MV-4-11 (cell line): ENCODE results near the gene WDR6.
A peak's percentile ranks its signal among the peaks of the same experiment; 100 is the strongest.

Source experiments
- DNase-seq: peaks from one replicate; lab custom pipeline; 2025; lab: John Stamatoyannopoulos, UW

Gene WDR6, protein sequence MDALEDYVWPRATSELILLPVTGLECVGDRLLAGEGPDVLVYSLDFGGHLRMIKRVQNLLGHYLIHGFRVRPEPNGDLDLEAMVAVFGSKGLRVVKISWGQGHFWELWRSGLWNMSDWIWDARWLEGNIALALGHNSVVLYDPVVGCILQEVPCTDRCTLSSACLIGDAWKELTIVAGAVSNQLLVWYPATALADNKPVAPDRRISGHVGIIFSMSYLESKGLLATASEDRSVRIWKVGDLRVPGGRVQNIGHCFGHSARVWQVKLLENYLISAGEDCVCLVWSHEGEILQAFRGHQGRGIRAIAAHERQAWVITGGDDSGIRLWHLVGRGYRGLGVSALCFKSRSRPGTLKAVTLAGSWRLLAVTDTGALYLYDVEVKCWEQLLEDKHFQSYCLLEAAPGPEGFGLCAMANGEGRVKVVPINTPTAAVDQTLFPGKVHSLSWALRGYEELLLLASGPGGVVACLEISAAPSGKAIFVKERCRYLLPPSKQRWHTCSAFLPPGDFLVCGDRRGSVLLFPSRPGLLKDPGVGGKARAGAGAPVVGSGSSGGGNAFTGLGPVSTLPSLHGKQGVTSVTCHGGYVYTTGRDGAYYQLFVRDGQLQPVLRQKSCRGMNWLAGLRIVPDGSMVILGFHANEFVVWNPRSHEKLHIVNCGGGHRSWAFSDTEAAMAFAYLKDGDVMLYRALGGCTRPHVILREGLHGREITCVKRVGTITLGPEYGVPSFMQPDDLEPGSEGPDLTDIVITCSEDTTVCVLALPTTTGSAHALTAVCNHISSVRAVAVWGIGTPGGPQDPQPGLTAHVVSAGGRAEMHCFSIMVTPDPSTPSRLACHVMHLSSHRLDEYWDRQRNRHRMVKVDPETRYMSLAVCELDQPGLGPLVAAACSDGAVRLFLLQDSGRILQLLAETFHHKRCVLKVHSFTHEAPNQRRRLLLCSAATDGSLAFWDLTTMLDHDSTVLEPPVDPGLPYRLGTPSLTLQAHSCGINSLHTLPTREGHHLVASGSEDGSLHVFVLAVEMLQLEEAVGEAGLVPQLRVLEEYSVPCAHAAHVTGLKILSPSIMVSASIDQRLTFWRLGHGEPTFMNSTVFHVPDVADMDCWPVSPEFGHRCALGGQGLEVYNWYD

DNA sequence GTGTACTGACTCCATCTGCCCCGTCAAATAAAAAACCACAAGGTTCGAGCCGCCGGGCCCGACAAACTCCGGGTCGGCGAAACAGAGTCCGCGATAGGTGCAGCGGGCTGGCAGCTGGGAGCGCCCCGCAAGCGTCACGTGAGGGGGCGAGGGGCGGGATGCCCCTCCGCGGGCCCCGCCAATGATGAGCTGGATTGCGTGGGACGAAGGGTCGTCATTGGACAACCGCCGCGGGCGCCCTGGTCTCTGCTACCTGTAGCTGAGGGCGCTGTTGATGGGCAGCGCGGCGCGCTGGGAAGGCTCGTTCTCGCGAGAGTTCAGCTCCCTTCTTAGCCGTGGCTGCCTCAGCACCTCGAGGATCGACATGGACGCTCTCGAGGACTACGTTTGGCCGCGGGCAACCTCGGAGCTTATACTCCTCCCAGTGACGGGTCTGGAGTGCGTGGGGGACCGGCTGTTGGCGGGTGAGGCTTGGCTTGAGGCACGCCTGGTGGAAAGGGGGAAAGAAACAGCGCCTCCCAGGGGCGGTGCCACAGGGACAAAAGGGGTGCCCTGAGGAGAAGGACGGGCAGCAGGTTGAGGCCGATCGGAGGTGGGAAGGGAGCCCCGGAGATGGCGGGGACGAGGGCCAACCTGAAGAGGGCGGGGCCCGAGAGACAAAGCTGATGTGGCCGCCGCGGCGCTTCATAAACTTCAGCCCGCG, at the start of gene WDR6:
TSS of gene WDR6 (plus strand) at position 324 of the 703 bp plus-strand sequence. CDS start at position 365, 41 bp downstream.
- DNase-seq: peak; percentile 97

- peak; percentile 57 for DNase-seq
These were observed 46.3 kb upstream of the WDR6 start for GRCh38 chr3:48960841-48961413.

DNA sequence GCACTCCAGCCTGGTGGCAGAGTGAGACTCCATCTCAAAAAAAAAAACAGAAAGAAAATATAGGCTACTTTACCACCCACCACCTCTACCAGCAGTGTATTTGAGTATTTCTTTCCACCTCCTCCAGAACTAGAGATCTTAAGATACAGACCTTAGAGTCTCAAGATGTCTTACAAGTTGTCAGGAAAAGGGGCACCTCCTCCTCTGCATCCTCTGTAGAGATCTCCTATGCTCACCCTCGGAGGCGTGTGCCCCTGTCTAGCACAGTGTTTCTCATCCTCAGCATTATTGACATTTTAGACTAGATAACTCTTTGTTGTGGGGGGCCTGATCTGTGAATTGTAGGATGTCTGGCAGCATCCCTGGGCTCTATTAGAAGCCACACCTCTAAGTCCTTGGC, 44.9 kb upstream of the WDR6 start:
- no peak for DNase-seq

DNA sequence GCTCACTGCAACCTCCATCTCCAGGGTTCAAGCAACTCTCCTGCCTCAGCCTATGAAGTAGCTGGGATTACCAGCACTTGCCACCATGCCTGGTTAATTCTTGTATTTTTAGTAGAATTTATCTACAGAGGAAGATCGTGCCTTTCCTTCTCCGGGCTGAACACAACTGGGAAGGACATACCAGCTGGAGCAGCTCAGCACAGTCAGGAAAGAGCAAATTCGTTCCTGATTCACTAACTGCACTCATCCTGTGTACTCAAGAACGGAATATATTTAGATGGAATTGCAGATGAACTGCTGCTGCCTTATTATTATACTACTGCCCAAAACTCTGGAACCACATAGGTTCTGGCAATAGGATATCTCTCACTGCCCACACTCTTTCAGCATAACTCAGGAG, 44.3 kb upstream of the WDR6 start:
- no peak for DNase-seq

DNA sequence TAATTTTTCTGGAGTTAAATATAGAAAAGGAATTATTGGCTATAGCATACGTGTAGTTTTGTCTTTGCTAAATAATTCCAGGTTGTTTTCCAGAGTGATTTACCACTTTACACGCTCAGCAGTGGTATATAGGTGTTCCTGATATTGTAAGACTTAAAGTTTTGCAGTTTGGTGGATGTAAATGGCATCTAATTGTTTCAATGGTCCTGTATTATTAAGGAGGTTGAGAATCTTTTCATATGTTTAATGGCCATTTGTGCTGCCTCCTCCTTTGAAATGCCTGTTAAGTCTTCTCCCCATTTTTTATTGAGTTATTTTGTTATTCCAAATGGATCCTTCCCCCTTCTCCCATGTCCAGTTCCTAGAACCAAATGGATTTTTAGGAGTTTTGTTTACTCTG, 43.6 kb upstream of the WDR6 start:
- no peak for DNase-seq

GRCh38 chr3:48966367-48966766, 40.8 kb upstream of the WDR6 start:
- peak; percentile 49 for DNase-seq

GRCh38 chr3:48966876-48967361, 40.3 kb upstream of the WDR6 start:
- no peak for DNase-seq

DNA sequence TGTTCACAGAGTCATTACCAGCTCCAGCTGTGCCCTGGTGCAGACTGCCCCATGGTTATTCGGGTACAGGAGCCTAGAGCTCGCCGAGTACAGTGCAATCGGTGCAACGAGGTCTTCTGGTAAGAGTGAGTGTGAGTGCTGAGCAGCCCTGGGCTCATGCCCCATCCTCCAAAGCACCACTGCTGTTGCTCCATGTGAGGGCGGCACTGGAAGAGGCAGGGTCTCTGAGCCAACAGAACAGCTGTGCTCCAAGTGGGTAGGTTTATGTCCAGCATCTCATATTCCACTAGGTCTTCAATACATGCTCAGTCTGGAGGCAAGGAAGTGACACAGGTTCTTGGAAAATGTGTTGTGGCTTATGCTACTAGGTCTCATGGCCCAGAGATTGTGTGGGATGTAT, 36.6 kb upstream of the WDR6 start:
- DNase-seq: no peak

DNA sequence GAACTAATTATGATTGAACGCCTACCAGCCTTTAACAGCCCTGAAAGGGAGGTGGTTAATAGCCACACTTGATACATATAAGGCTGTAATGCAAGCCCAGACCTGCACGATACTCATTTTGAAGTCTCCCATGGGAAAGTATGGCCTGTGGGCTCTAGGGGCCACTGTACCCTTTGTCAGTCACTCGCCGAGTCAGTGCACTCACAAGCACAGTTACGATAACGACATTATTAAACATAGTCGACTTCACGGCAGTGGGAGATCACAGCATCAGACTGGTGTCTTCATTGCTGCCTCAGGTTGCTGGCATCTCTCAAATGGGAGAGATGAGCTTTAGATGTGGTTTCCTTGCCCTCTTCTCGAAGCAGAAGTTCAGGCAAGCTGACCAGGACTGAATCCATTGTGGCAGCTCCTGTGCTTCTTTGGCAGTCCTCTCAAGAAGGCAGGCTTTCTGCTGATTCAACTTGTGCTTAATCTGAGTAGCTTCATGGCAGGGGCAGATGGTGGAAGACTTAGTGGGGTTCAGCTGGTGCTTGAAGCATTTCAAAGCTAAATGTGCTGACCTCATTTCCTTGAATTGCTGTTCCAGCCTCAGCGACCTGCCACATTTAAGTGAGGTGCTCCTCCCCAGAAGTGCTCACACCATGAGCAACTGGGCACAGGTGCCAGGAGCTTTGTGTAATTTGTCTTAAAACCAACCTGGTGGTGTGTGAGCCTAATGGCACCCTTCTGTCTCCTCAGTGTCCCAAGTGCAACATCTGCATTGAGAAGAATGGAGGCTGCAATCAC, 32.9 kb upstream of the WDR6 start:
- DNase-seq: no peak

DNA sequence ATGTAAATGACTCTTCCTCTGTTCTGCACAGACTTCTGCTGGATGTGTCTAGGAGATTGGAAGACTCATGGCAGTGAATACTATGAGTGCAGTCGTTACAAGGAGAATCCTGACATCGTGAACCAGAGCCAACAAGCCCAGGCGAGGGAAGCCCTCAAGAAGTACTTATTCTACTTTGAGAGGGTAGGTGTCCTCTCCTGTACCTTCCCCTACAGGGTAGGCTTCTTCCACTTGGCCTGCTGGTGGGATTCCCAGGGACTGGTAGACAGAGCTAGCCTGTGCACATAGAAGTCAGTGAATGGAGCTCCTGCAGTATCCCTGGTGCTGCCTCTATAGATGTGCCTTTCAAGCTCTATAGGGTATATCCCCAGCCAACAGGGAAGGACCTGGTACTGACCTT, 27.7 kb upstream of the WDR6 start:
- no peak for DNase-seq

- DNase-seq: no peak
These were observed 26.9 kb upstream of the WDR6 start for GRCh38 chr3:48980295-48980694.

GRCh38 chr3:48982016-48982415, 25.2 kb upstream of the WDR6 start:
- DNase-seq: no peak

DNA sequence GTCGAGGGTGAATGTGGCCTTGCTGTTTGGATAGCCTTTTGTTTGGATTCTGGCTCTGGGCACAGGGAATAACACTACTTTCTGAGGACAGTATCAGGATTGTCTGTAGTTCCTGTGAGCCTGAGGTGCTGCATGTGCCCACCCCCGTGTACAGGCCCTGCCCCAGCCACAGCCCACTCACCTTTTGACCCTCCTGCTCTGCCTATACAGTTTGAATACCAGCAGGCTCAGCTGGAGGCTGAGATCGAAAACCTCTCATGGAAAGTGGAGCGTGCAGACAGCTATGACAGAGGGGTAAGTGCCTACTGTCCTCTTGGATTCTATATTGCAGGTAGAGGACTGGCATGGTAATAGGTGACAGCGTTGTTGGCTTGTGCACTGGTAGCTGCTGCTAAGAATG, 24.5 kb upstream of the WDR6 start:
- no peak for DNase-seq

- no peak for DNase-seq
These were observed 24.1 kb upstream of the WDR6 start for GRCh38 chr3:48983096-48983495.

DNA sequence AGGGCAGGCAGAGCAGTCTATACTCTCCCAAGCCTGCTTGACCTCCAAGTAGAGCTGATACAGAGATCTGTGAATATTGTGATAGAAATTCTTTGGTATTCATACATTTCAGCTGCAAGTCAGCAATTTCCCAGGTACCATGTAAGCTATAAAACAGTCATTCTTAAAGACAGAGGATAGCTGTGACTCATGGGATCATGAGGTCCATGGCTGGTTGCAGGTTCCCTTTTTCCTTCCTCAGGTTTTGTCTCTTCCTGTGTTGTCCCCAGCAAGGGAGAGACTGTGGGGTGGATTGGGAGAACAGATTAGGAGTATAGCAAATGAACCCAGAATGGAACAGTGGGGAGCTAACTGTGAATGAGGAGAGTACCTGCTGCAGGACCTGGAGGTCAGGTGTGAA, 22.5 kb upstream of the WDR6 start:
- peak; percentile 19 for DNase-seq

DNA sequence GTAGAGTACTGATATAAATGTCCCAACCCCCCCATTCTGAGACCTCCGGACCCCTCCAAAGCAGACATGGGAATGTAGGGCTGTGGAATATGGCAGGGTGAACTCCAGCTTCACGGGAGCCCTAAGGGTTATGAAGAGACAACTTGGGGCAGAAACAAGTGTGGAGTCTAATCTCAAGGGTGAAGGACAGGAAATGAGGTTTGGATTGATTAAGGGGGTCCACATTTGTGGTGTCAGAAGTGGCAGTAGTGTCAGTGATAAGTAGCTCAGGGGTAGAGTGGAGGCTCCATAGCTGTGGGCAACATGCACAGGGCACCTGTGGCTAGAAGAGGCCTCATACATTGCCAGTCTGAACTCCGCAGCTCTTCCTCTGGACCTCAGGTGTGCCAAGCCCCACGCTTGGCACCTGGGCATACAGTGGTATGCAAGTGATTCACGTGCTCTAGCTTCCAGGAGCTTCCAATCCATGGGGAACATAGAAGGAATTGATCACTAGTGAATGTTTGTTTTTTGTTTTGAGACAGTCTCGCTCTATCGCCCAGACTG, 21.3 kb upstream of the WDR6 start:
- no peak for DNase-seq

GRCh38 chr3:48989126-48989795, 17.9 kb upstream of the WDR6 start:
- no peak for DNase-seq

GRCh38 chr3:48989796-48990635, 17.2 kb upstream of the WDR6 start, which contains the start of gene P4HTM:
TSS of gene P4HTM (plus strand) at chr3:48990241. CDS start at chr3:48990257, 16 bp downstream.
- peak; percentile 86 for DNase-seq
